GM12801 (cell line): ENCODE data around the gene TCF12.

ENCODE experiments used
- CTCF ChIP-seq: IDR thresholded peaks from one replicate; pipeline ENCODE4 v1.5.1; 2011; ENCODE audit warnings: control low read depth; ENCODE audit not compliant: insufficient read length; ENCODE audit errors: extremely low read depth

TCF12 gene

GRCh38 chr15:57280464-57280863, 362.0 kb downstream of the TCF12 start:
- no peak for TF ChIP-seq CTCF

DNA sequence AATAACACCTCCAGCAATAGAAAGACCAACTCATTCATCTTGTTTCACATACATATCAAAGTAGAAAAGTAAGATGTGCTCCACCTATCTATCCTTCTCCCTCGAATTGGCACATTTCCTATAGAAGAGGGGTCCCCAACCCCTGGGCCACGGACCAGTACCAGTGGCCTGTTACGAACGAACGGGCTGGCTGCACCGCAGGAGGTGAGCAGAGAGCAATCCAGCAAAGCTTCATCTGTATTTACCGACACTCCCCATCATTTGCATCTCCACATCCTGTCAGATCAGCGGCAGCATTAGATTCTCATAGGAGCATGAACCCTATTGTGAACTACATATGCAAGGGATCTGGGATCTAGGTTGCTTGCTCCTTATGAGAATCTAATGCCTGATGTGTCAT, 362.9 kb downstream of the TCF12 start:
- TF ChIP-seq CTCF, result no peak

DNA sequence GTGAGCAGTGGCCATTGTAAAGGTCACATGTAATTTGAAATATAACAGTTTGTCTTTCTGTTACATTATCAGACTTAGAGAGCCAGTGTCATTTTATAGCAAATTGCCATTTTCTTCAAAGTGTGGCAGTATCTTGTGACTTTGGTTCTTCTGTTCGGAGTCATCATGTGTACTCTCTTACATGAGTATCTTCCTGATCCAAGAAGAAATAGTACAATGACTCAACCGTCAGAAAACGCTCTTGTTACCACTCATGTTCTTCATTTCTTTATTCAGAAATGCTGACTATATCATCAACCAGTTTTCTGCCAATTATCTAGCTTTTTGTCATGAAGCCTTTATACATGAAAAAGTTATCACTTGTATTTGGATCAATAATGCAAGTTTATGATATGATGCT, 364.2 kb downstream of the TCF12 start:
- no peak for TF ChIP-seq CTCF

- TF ChIP-seq CTCF, result no peak
Measured at GRCh38 chr15:57283774-57284503, 365.5 kb downstream of the TCF12 start.

- TF ChIP-seq CTCF, result no peak
Measured at GRCh38 chr15:57284535-57284934, 366.1 kb downstream of the TCF12 start.

DNA sequence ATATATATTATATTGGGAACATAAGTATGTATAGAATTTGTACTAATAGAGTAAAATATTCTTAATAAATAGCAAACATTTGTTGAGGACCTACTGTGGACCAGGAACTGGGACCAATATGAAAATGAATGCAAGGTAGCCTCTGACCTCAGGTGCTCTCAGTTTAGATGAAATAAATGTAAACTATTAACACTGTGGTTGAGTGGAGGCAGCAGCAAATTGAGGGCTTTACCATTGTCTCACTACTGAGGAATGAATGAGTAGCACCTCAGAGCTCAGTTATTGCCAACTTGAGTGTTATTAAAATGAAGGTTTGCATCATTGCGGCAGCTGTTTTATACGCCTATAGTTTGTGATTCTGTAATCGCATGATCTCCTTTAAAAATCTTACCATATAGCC, 366.9 kb downstream of the TCF12 start:
- no peak for TF ChIP-seq CTCF

DNA sequence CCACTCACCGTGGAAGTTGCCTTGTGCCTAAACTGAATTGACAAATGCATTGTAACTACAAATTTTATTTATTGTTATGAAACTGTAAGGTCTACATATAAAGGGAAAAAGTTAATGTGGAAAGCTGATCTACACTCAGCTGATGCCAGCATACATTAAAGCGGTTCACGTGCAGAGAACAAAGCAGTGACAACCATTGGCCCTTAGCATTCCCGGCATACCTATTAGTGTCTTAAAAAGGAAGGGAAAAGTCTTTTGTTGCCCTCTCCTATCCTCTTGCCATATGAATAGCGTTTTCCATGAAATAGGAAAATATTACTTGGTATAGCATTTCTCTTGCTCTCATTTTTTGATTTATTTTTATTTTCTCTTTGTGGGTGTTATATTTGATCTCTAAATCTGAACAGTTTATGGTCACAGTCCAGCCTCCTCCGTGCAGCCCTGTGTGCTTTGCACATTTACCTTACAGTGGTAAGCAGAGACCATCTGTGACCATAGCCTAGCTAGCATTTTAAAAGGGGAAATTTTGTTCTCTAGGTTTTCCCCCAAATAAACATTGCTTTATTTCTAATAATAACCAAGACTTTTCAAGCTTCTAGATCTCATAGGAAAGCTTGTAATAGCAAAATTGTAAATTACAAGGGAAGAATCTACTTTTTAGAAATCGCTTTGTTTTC, 368.1 kb downstream of the TCF12 start:
- TF ChIP-seq CTCF, result no peak
